Measurements from ENCODE around the gene ACSBG1.

The ACSBG1 gene

GRCh38 chr15:78201281-78202190, 32.8 kb downstream of the ACSBG1 start:
- no peak for DNase-seq

- DNase-seq, result no peak
Measured at GRCh38 chr15:78200276-78200930, 34.0 kb downstream of the ACSBG1 start.

GRCh38 chr15:78197632-78198031, 36.7 kb downstream of the ACSBG1 start:
- no peak for DNase-seq

GRCh38 chr15:78195735-78196201, 38.6 kb downstream of the ACSBG1 start:
- DNase-seq, result peak; percentile 9 to 33

- no peak for DNase-seq
Measured at GRCh38 chr15:78194568-78194925, 39.8 kb downstream of the ACSBG1 start.

- no peak for DNase-seq
Measured at GRCh38 chr15:78193731-78194567, 40.4 kb downstream of the ACSBG1 start.

GRCh38 chr15:78192826-78193594, 41.4 kb downstream of the ACSBG1 start:
- no peak for DNase-seq

GRCh38 chr15:78182821-78183220, 51.5 kb downstream of the ACSBG1 start:
- no peak for DNase-seq

- no peak for DNase-seq
Measured at GRCh38 chr15:78182336-78182700, 52.0 kb downstream of the ACSBG1 start.

GRCh38 chr15:78179906-78180305, 54.5 kb downstream of the ACSBG1 start:
- no peak for DNase-seq

- DNase-seq, result no peak
Measured at GRCh38 chr15:78179286-78179840, 55.0 kb downstream of the ACSBG1 start.

- DNase-seq, result no peak
Measured at GRCh38 chr15:78178064-78178463, 56.3 kb downstream of the ACSBG1 start.

- peak in 1 of 2 donors; percentile 13 for DNase-seq
Measured at GRCh38 chr15:78177447-78177873, 56.9 kb downstream of the ACSBG1 start.

GRCh38 chr15:78175330-78175729, 59.0 kb downstream of the ACSBG1 start:
- DNase-seq, result no peak

GRCh38 chr15:78174401-78174800, 60.0 kb downstream of the ACSBG1 start:
- DNase-seq, result no peak

GRCh38 chr15:78171864-78172472, 62.4 kb downstream of the ACSBG1 start:
- DNase-seq, result no peak

GRCh38 chr15:78170848-78171773, 63.3 kb downstream of the ACSBG1 start:
- DNase-seq, result peak; percentile 28 to 64

GRCh38 chr15:78168608-78169007, 65.8 kb downstream of the ACSBG1 start:
- no peak for DNase-seq

GRCh38 chr15:78167227-78167888, 67.0 kb downstream of the ACSBG1 start:
- DNase-seq, result no peak

GRCh38 chr15:78164010-78164409, 70.4 kb downstream of the ACSBG1 start:
- no peak for DNase-seq

Data from inflammatory macrophage treated with lipopolysaccharide for 1 hour (primary cell).